ENCODE results near the gene TRPM1. TPM values are rescaled to one million over a fixed set of nuclear protein-coding genes. Genes with fewer than 3 reads are reported as not detected.

The TRPM1 gene
- total and polyA plus RNA-seq, 9 of the 15 experiments (the other 6 are each of a cell fraction or from before 2014, with no cell fraction given), result 0.01 to 0.06 (median 0.03) TPM; not detected in 5

- H3K79me2 ChIP-seq (ENCODE audit: control insufficient read depth, insufficient read depth, low read length), result no peaks in the 10 kb centered on the region
- no peak overlapping the region for H3K9ac ChIP-seq (ENCODE audit: insufficient read depth in 1 of 2, low read depth in 2 of 2, low read length in 2 of 2)
- no peak overlapping the region for H3K4me3 ChIP-seq
- DNase-seq (ENCODE audit: extremely low read depth in 1 of 4, low spot score in 3 of 4), result no peak
- POLR2A ChIA-PET, result no interaction called here
- no peaks in the 10 kb centered on the region; a peak in 1 of 5 replicates for H3K27me3 ChIP-seq (ENCODE audit: control insufficient read depth in 2 of 2, insufficient read depth in 2 of 2, low read length in 2 of 2)
- intact Hi-C loops (cut with micrococcal nuclease), result no loop called here
- CTCF ChIA-PET (ENCODE audit: low intra/inter-chr PET ratio), result no interaction called here
- no peak overlapping the region for H3K27ac ChIP-seq (ENCODE audit: extremely low read depth, low read depth, low read length)
- no peak overlapping the region for H2AFZ ChIP-seq (ENCODE audit: low read depth, low read length)
- 0 out of 2 replicates have a peak, but pooled peaks cover 2% of the 10 kb centered on the region for H3K9me3 ChIP-seq (replicated peaks; ENCODE audit: control insufficient read depth, insufficient read depth, low read depth, low read length)
- in situ Hi-C loops (cut with MboI), result no loop called here
- H3K4me2 ChIP-seq (ENCODE audit: insufficient read depth, low read length), result no peak overlapping the region
- H3K9me1 ChIP-seq (ENCODE audit: control insufficient read depth, insufficient read depth, low read length), result no peaks in the 10 kb centered on the region
- no peaks in the 10 kb centered on the region for H4K20me1 ChIP-seq (replicated peaks; ENCODE audit: control insufficient read depth, insufficient read depth, low read length)
- 0% methylated on average over 2 of the region's 2 CpGs for WGBS (ENCODE audit: insufficient coverage, low coverage, missing lambda C conversion rate)
- no peak for ATAC-seq
- no peak for FAIRE-seq
- no peaks in the 10 kb centered on the region for H3K4me1 ChIP-seq (replicated peaks in 1 of 2; ENCODE audit: control insufficient read depth in 2 of 2, insufficient read depth in 2 of 2, low read length in 2 of 2)
- no peaks in the 10 kb centered on the region for H3K36me3 ChIP-seq (ENCODE audit: control insufficient read depth, insufficient read depth, low read length)
- no TSS peak for BruUV-seq (replicated peaks)
- no peak for TF ChIP-seq ARID3A (IDR thresholded peaks at IDR 0.05; ENCODE audit: borderline replicate concordance, low read depth, low read length)
- no peak for TF ChIP-seq HEY1 (CRISPR knock-in tag; IDR thresholded peaks at IDR 0.05; ENCODE audit: borderline replicate concordance)
- no peak for TF ChIP-seq TAF15 (IDR thresholded peaks at IDR 0.05; ENCODE audit: low read depth, low read length)
- TF ChIP-seq ZFP36 (IDR thresholded peaks at IDR 0.05; ENCODE audit: low read depth, low read length, partially characterized antibody), result no peak
- no peak for TF ChIP-seq DPF2 (IDR thresholded peaks at IDR 0.05)
- no peak for TF ChIP-seq SPI1 (IDR thresholded peaks at IDR 0.05; ENCODE audit: borderline replicate concordance, low read depth, low read length)
- TF ChIP-seq NKRF (IDR thresholded peaks at IDR 0.05; ENCODE audit: borderline replicate concordance), result no peak
- TF ChIP-seq NR1H2 (CRISPR knock-in tag; IDR thresholded peaks at IDR 0.05), result no peak
- no peak for TF ChIP-seq PRPF4 (IDR thresholded peaks at IDR 0.05; ENCODE audit: insufficient read depth, low read depth, low read length, poor library complexity, severe bottlenecking)
Measured at GRCh38 chr15:31012455-31012854, 89.1 kb downstream of the TRPM1 start.
